Lower lobe of right lung (tissue), 2 donors: Measurements from ENCODE around the gene PODXL2. TPM values are rescaled to one million over a fixed set of nuclear protein-coding genes. Genes with fewer than 3 reads are reported as not detected.

Source experiments
- ATAC-seq, 2 donors: fragments of 200-7000 bp; cut with Tn5 transposase; one replicate each; pipeline ENCODE4 v1.9.1; 2020 to 2022; ENCODE audit warnings: mild to moderate bottlenecking in 2 of 2, moderate library complexity in 2 of 2
- DNase-seq: peaks from one replicate; pipeline ENCODE4 v3.0.0-alpha.2; 2020
- H3K27ac ChIP-seq: fragments of 200-600 bp; one replicate; pipeline ENCODE4 v1.8.0; 2022
- H3K27me3 ChIP-seq: fragments of 200-600 bp; one replicate; pipeline ENCODE4 v1.8.0; 2022; ENCODE audit warnings: low read depth
- H3K36me3 ChIP-seq: fragments of 200-600 bp; one replicate; pipeline ENCODE4 v1.8.0; 2022; ENCODE audit warnings: mild to moderate bottlenecking
- H3K4me1 ChIP-seq: fragments of 200-600 bp; one replicate; pipeline ENCODE4 v1.8.0; 2022
- H3K4me3 ChIP-seq: fragments of 200-600 bp; one replicate; pipeline ENCODE4 v1.8.0; 2022; ENCODE audit warnings: mild to moderate bottlenecking
- H3K9me3 ChIP-seq: fragments of 200-600 bp; one replicate; pipeline ENCODE4 v1.8.0; 2022
- intact Hi-C: fragments of 100-400 bp; cut with DNase I; formaldehyde crosslinking; loops from one replicate; pipeline ENCODE4 v1.11.0; 2022
- total RNA-seq: library from RNA; stranded (reverse); fragmentation: NEBNext Ultra II Directional; extraction: Animal tissue kit (Norgen Biotek cat#: 25700); gene quantifications from one replicate; pipeline ENCODE4 v1.2.1, GENCODE V29; 2021
- TF ChIP-seq, protein P1 (sequence below): fragments of 200-600 bp; IDR thresholded peaks from one replicate; pipeline ENCODE4 v1.8.0; 2022; ENCODE audit warnings: antibody characterized with exemption, mild to moderate bottlenecking
- donor health status: DM: no; HTN: yes; CAD: no; lungs with severe emphysema.

The PODXL2 gene
- total RNA-seq, 1 donor from 2014 or later, result 2.2 TPM

DNA sequence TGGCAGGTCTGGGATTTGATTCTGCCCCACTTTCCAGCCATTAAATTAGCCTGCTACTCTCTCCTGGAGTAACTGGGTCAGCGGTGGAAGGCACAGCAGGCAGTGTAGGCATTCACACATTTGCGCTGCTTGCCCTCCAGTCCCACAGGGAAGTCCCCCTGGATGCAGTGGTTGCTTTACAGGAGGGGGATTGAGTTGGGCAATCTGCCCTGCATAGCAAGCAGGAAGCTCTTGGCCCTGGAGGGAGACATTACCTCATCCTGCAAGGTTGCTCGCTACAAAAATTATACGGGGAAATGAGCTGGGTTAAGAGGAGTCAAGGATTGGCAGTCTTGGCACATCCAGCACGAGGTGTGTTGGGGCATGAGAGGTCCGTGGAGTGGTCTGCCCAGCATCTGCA, 16.0 kb upstream of the PODXL2 start:
- DNase-seq (no peak), ATAC-seq (peak; percentile 76 to 85)
- Histone ChIP-seq H3K27me3 (no peaks in the 10 kb centered on the region), H3K4me1 (no peaks in the 10 kb centered on the region), H3K27ac (peak overlapping the region; percentile 7), H3K36me3 (peaks cover 18% of the 10 kb centered on the region), H3K4me3 (no peak overlapping the region), H3K9me3 (no peaks in the 10 kb centered on the region)
- intact Hi-C loops, result no loop called here
- TF ChIP-seq, protein P1, sequence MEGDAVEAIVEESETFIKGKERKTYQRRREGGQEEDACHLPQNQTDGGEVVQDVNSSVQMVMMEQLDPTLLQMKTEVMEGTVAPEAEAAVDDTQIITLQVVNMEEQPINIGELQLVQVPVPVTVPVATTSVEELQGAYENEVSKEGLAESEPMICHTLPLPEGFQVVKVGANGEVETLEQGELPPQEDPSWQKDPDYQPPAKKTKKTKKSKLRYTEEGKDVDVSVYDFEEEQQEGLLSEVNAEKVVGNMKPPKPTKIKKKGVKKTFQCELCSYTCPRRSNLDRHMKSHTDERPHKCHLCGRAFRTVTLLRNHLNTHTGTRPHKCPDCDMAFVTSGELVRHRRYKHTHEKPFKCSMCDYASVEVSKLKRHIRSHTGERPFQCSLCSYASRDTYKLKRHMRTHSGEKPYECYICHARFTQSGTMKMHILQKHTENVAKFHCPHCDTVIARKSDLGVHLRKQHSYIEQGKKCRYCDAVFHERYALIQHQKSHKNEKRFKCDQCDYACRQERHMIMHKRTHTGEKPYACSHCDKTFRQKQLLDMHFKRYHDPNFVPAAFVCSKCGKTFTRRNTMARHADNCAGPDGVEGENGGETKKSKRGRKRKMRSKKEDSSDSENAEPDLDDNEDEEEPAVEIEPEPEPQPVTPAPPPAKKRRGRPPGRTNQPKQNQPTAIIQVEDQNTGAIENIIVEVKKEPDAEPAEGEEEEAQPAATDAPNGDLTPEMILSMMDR, result no peak

DNA sequence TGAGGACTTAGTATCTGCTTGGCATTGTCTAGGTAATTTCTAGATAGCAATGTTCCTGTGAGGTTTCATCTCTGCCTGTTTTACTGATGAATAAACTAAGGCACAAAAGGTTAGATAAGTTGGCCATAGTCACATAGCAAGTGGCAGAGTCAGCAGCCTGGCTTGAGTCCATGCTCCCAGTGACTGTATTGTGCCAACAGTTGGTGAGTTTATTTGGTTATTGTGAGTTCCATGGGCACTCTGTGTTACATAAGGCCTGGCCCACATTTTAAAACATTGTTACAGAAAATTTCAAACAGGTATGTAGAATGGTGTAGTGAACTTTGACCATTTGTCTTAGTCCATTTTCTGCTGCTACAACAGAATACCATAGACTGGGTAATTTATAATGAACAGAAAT, 15.6 kb upstream of the PODXL2 start:
- Histone ChIP-seq H3K27me3 (no peaks in the 10 kb centered on the region), H3K36me3 (peaks cover 20% of the 10 kb centered on the region), H3K9me3 (no peaks in the 10 kb centered on the region), H3K4me3 (no peak overlapping the region), H3K4me1 (no peaks in the 10 kb centered on the region), H3K27ac (peak overlapping the region; percentile 7)
- intact Hi-C loops, result no loop called here
- TF ChIP-seq, protein P1, result no peak
- DNase-seq, result peak; percentile 56
- peak; percentile 54 to 84 for ATAC-seq

DNA sequence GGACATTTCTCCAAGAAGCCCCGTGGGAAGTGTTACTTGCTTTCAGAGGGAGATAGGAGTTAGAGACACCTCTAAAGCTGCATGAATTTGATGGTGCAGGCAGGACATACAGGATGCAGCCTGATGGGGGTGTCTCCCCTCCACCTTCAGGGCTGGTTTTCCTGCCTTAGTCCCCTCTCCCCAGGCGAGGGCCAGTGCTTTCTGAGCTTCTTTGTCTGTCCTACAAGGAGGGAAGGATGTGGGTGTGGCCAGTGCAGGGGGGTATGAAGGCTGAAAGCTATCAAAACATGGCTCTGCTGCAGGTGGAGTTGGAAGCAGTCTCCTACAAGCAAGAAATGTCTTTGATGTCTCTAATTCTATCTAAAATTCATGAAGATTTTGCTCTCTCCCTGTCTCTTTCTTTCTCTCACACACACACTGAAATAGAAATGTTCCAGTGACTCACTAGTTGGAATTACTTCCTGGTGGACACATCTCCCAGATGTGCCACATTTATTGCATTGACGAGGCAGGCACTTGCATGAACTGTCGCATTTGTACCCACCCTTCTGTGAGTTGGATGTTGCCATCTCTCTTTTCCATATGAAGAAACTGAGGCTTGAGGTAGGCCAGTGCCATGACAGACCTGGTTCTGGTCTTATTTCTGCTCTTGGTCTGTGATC, 13.9 kb upstream of the PODXL2 start:
- TF ChIP-seq, protein P1, result no peak
- Histone ChIP-seq H3K36me3 (peaks cover 26% of the 10 kb centered on the region), H3K4me3 (no peak overlapping the region), H3K4me1 (no peaks in the 10 kb centered on the region), H3K27me3 (no peaks in the 10 kb centered on the region), H3K27ac (no peak overlapping the region), H3K9me3 (no peaks in the 10 kb centered on the region)
- intact Hi-C loops, result no loop called here
- ATAC-seq, result no peak
- no peak for DNase-seq

DNA sequence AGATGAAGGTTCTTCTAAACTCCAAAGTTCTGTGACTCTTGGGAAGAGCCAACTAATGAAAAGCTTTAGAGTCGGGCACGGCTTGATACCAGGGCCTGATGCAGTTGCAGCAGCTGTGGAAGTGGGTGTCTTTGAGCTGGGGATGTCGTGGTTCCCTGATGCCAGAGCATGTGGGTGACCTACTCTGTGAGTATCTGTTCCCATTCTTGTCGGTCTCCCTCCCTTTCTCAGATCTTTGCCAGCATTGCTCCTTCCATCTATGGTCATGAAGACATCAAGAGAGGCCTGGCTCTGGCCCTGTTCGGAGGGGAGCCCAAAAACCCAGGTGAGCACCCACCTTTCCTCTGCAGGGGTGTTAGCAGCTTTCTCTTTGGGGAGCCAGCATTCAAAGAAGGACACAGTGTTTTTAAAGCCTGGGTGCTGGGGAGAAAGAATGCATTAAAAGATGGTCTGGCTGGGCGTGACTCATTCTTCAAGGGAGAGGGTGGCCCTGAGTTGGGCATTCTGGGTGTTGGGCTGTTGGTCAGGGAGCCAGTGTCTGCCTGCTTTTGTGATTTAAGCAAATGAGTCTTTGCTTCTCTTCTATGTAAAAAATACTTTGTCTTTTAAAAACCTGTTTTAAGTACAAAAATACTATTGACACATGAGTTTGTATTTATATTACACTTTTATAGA, 13.2 kb upstream of the PODXL2 start:
- intact Hi-C loops, result no loop called here
- TF ChIP-seq, protein P1, result no peak

DNA sequence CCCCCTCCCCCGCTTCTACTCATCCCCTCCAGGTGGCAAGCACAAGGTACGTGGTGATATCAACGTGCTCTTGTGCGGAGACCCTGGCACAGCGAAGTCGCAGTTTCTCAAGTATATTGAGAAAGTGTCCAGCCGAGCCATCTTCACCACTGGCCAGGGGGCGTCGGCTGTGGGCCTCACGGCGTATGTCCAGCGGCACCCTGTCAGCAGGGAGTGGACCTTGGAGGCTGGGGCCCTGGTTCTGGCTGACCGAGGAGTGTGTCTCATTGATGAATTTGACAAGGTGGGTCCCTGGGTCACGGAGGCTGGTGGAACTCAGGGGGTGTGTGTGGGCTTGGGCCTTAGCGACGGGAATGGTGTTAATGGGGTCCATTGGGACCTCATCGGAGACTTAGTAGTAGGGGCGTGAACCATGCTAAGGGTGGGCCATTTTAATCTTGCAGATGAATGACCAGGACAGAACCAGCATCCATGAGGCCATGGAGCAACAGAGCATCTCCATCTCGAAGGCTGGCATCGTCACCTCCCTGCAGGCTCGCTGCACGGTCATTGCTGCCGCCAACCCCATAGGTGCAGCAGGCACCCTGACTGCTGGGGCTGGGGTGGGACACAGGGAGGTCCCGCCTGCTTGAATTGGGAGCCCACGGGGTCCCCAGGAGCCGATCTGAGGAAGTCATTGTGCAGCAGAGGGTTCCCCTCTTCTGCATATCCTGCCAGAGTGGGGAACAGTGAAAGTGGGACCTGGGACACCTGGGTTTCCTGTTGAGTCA, 12.0 kb upstream of the PODXL2 start:
- TF ChIP-seq, protein P1, result no peak
- Histone ChIP-seq H3K4me3 (no peak overlapping the region), H3K27me3 (no peaks in the 10 kb centered on the region), H3K9me3 (no peaks in the 10 kb centered on the region), H3K27ac (no peak overlapping the region), H3K4me1 (no peaks in the 10 kb centered on the region), H3K36me3 (peaks cover 43% of the 10 kb centered on the region)
- ATAC-seq, result no peak
- no peak for DNase-seq
- intact Hi-C loops, result no loop called here

More for the DNA sequence above, 13.2 kb upstream of the PODXL2 start:
- no peak overlapping the region for H3K4me3 ChIP-seq
- no peak for DNase-seq
- ATAC-seq, result no peak
- no peaks in the 10 kb centered on the region for H3K27me3 ChIP-seq
- peaks cover 33% of the 10 kb centered on the region for H3K36me3 ChIP-seq
- no peak overlapping the region for H3K27ac ChIP-seq
- H3K9me3 ChIP-seq, result no peaks in the 10 kb centered on the region
- no peaks in the 10 kb centered on the region for H3K4me1 ChIP-seq
